Cardiac fibroblast (primary cell): ENCODE measurements around the gene ZNF473.

Source experiments
- DNase-seq, 2 donors: peaks; one replicate each; pipeline versions ENCODE4 v3.0.0 to v3.0.0-alpha.2; 2010; ENCODE audit warnings: low read depth in 2 of 2
- H3K4me3 ChIP-seq, 2 donors: replicated peaks in 1 of 2; 1 replicate in 1 of 2; 2 replicates in 1 of 2; pipeline ENCODE4 v1.5.1; 2011; ENCODE audit warnings: low read depth in 2 of 2, low read length in 2 of 2, mild to moderate bottlenecking in 2 of 2, moderate library complexity in 1 of 2
- CTCF ChIP-seq: IDR thresholded peaks from one replicate; pipeline ENCODE4 v1.5.1; 2011; ENCODE audit warnings: low read depth, mild to moderate bottlenecking, low read length, inconsistent platforms

ZNF473 gene

GRCh38 chr19:50025794-50026549 lies at the start of gene ZNF473:
Gene ZNF473 (plus strand): TSS chr19:50026005. CDS start chr19:50031083, 5,078 bp downstream.
- peak; percentile 97 to 98 for DNase-seq
- H3K4me3 ChIP-seq = peak within 1 kb of the TSS; percentile 99 to 100
- no peak for TF ChIP-seq CTCF

GRCh38 chr19:49976496-49976895 lies 49.3 kb upstream of the ZNF473 start:
- no peak for DNase-seq
- no peak overlapping the region for H3K4me3 ChIP-seq
- TF ChIP-seq CTCF = no peak

- no peak for DNase-seq
- no peak for TF ChIP-seq CTCF
- H3K4me3 ChIP-seq = no peak overlapping the region
Observed at GRCh38 chr19:49977076-49977475, 48.7 kb upstream of the ZNF473 start.

- DNase-seq = no peak
- TF ChIP-seq CTCF = no peak
- no peak overlapping the region for H3K4me3 ChIP-seq
Observed at GRCh38 chr19:49977881-49978280, 47.9 kb upstream of the ZNF473 start.

- no peak for TF ChIP-seq CTCF
- no peak overlapping the region for H3K4me3 ChIP-seq
- DNase-seq = no peak
Observed at GRCh38 chr19:49978324-49978723, 47.5 kb upstream of the ZNF473 start.

GRCh38 chr19:49981603-49982593 lies 43.9 kb upstream of the ZNF473 start:
- no peak for DNase-seq
- H3K4me3 ChIP-seq = no peak overlapping the region
- no peak for TF ChIP-seq CTCF
